Nephron progenitor cell (in vitro differentiated cells): ENCODE measurements around the gene FBXL13.
"Not testable (repeated sequence)": the region's sequence is repeated elsewhere in the genome, so short reads cannot be mapped to it uniquely, and the experiment has no call there.

Experiments used
- DNase-seq: peaks from one replicate; pipeline ENCODE4 v3.0.0; 2021
- H3K27ac Mint-ChIP-seq: 2 replicates; pipeline ENCODE4 v1.8.0; 2021; ENCODE audit warnings: mild to moderate bottlenecking, moderate library complexity, mixed read lengths
- H3K27me3 Mint-ChIP-seq: 2 replicates; pipeline ENCODE4 v1.8.0; 2021; ENCODE audit warnings: mild to moderate bottlenecking, low read depth, mixed read lengths; ENCODE audit not compliant: poor library complexity
- H3K36me3 Mint-ChIP-seq: 2 replicates; pipeline ENCODE4 v1.8.0; 2021; ENCODE audit warnings: low read depth, mixed read lengths
- H3K4me1 Mint-ChIP-seq: 2 replicates; pipeline ENCODE4 v1.8.0; 2021; ENCODE audit warnings: mixed read lengths
- H3K4me3 Mint-ChIP-seq: 2 replicates; pipeline ENCODE4 v1.8.0; 2021; ENCODE audit warnings: mild to moderate bottlenecking, moderate library complexity, mixed read lengths
- H3K9me3 Mint-ChIP-seq: 2 replicates; pipeline ENCODE4 v1.8.0; 2021; ENCODE audit warnings: mild to moderate bottlenecking, moderate library complexity, mixed read lengths
- CTCF ChIP-seq: fragments of 200-600 bp; sonication (generic); IDR thresholded peaks from 2 replicates; pipeline ENCODE4 v1.5.0; 2021; ENCODE audit warnings: antibody characterized with exemption

The FBXL13 gene

DNA sequence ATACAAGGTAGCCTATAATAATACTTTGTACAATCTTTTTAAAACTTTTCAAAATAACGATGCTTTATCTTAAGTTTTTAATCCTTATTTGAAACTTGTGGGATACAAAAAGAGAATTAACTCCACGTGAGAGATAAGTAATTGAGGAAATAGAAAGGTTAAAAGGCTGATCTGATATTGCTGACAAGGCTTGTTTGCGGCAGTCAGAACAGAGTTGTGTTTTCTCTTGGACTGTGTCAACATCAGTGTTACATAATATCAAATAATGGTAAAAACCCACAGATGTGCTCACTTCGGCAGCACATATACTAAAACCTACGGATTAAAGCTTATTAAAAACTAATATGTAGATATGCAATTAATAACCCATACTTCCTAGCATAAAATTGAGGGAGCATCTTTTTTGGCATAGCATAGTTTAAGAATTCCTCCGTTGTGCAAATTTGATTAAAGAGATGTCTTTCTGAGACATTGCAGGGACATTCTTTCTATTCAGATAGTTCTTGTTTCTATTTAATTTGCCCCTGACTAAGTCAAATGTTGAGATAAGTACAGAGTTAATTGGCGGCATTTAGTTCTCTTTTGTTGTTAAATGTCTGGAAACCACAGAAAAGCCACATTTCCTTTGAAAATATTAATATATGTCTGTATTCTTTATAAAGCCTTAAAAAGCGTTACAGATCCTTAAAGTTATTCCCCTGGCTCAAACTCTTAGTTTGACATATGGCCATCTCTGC is 262.5 kb downstream of the FBXL13 start:
- H3K36me3 Mint-ChIP-seq: peaks cover 23% of the 10 kb centered on the region
- no peak overlapping the region for H3K4me3 Mint-ChIP-seq
- DNase-seq: no peak
- H3K27ac Mint-ChIP-seq: no peak overlapping the region
- H3K27me3 Mint-ChIP-seq: no peaks in the 10 kb centered on the region
- no peaks in the 10 kb centered on the region for H3K4me1 Mint-ChIP-seq
- no peak for TF ChIP-seq CTCF
- H3K9me3 Mint-ChIP-seq: no peaks in the 10 kb centered on the region

DNA sequence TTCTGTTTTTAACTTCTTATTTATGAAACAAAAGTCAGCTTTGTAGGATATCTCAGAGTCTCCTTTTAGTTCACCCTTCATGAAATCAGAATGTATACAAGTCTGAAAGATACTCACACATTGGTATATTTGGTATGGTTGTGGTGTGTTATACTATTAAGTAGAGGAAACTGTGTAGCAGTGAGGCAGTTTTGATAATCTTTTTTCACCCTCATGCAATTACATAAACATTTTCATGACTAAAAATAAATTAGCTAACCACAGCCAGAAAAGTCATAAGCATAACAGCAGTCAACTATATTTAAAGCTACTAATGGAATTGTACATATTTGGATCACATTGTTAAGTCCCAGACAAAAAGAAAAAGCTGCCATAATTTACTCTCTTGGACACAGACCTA is 263.7 kb downstream of the FBXL13 start:
- no peaks in the 10 kb centered on the region for H3K4me1 Mint-ChIP-seq
- peaks cover 31% of the 10 kb centered on the region for H3K36me3 Mint-ChIP-seq
- H3K27ac Mint-ChIP-seq: no peak overlapping the region
- TF ChIP-seq CTCF: no peak
- H3K4me3 Mint-ChIP-seq: no peak overlapping the region
- no peaks in the 10 kb centered on the region for H3K9me3 Mint-ChIP-seq
- H3K27me3 Mint-ChIP-seq: no peaks in the 10 kb centered on the region
- DNase-seq: no peak

GRCh38 chr7:102806613-102807012 is 268.0 kb downstream of the FBXL13 start:
- no peak for TF ChIP-seq CTCF
- Mint-ChIP-seq H3K27ac (peak overlapping the region; percentile 16), H3K36me3 (peaks cover 53% of the 10 kb centered on the region), H3K4me3 (no peak overlapping the region), H3K9me3 (peaks cover 37% of the 10 kb centered on the region), H3K27me3 (no peaks in the 10 kb centered on the region), H3K4me1 (no peaks in the 10 kb centered on the region)
- no peak for DNase-seq

- H3K27me3 Mint-ChIP-seq, H3K27ac Mint-ChIP-seq, H3K4me3 Mint-ChIP-seq, DNase-seq, H3K4me1 Mint-ChIP-seq: not testable (repeated sequence)
- H3K9me3 Mint-ChIP-seq: peaks cover 51% of the 10 kb centered on the region
- peaks cover 64% of the 10 kb centered on the region for H3K36me3 Mint-ChIP-seq
Observed at GRCh38 chr7:102795987-102796595, 278.5 kb downstream of the FBXL13 start.

DNA sequence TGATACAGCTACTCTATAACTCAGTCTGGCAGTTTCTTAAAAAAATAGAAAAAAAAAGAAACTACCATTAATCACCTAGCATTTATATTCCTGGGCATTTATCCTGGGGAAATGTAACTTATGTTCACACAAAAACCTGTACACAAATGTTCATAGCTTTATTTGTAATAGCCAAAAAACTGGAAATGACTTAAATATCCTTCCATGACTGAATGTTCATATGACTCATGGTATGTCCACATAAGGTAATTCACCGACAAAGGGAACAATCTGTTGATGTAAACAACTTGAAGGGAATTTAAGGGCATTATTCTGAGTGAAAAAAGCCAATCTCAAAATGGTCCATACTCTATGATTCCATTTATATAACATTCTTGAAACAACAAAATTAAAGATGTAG is 280.0 kb downstream of the FBXL13 start:
- H3K36me3 Mint-ChIP-seq: peaks cover 54% of the 10 kb centered on the region
- peaks cover 36% of the 10 kb centered on the region for H3K9me3 Mint-ChIP-seq
- DNase-seq, H3K4me1 Mint-ChIP-seq, H3K27ac Mint-ChIP-seq, H3K27me3 Mint-ChIP-seq, H3K4me3 Mint-ChIP-seq: not testable (repeated sequence)

- H3K27me3 Mint-ChIP-seq, H3K4me1 Mint-ChIP-seq, H3K27ac Mint-ChIP-seq, DNase-seq, H3K4me3 Mint-ChIP-seq: not testable (repeated sequence)
- Mint-ChIP-seq H3K36me3 (peaks cover 34% of the 10 kb centered on the region), H3K9me3 (peaks cover 18% of the 10 kb centered on the region)
Observed at GRCh38 chr7:102791831-102792230, 282.8 kb downstream of the FBXL13 start.

GRCh38 chr7:102791367-102791766 is 283.2 kb downstream of the FBXL13 start:
- not testable (repeated sequence) for H3K4me1 Mint-ChIP-seq, H3K27ac Mint-ChIP-seq, DNase-seq, H3K4me3 Mint-ChIP-seq, H3K27me3 Mint-ChIP-seq
- Mint-ChIP-seq H3K9me3 (peaks cover 14% of the 10 kb centered on the region), H3K36me3 (peaks cover 30% of the 10 kb centered on the region)

GRCh38 chr7:102790364-102791100 is 284.1 kb downstream of the FBXL13 start:
- not testable (repeated sequence) for H3K9me3 Mint-ChIP-seq, H3K4me3 Mint-ChIP-seq, H3K27ac Mint-ChIP-seq, DNase-seq, H3K4me1 Mint-ChIP-seq, H3K27me3 Mint-ChIP-seq
- peaks cover 21% of the 10 kb centered on the region for H3K36me3 Mint-ChIP-seq

GRCh38 chr7:102788770-102789169 is 285.8 kb downstream of the FBXL13 start:
- H3K36me3 Mint-ChIP-seq: peaks cover 11% of the 10 kb centered on the region
- not testable (repeated sequence) for H3K4me1 Mint-ChIP-seq, H3K9me3 Mint-ChIP-seq, H3K27ac Mint-ChIP-seq, DNase-seq, H3K4me3 Mint-ChIP-seq, H3K27me3 Mint-ChIP-seq

GRCh38 chr7:102780926-102781325 is 293.7 kb downstream of the FBXL13 start:
- H3K9me3 Mint-ChIP-seq: peaks cover 39% of the 10 kb centered on the region
- not testable (repeated sequence) for H3K4me3 Mint-ChIP-seq, H3K27me3 Mint-ChIP-seq, H3K27ac Mint-ChIP-seq, H3K4me1 Mint-ChIP-seq, DNase-seq
- peaks cover 47% of the 10 kb centered on the region for H3K36me3 Mint-ChIP-seq

- Mint-ChIP-seq H3K9me3 (peaks cover 31% of the 10 kb centered on the region), H3K36me3 (peaks cover 51% of the 10 kb centered on the region)
- not testable (repeated sequence) for H3K4me3 Mint-ChIP-seq, H3K4me1 Mint-ChIP-seq, H3K27ac Mint-ChIP-seq, H3K27me3 Mint-ChIP-seq, DNase-seq
Observed at GRCh38 chr7:102778663-102779062, 295.9 kb downstream of the FBXL13 start.
